Colon (tissue), 2 donors: ENCODE data around the gene PCYOX1L.
"Not testable (repeated sequence)": the region's sequence is repeated elsewhere in the genome, so short reads cannot be mapped to it uniquely, and the experiment has no call there.

Experiments
- FAIRE-seq: peaks from 2 replicates; lab custom pipeline; 2012; peaks lifted over from hg19 to GRCh38; lab: Jason Lieb, UNC
- donor health status: control.
- donor health status: control.

Gene PCYOX1L

DNA sequence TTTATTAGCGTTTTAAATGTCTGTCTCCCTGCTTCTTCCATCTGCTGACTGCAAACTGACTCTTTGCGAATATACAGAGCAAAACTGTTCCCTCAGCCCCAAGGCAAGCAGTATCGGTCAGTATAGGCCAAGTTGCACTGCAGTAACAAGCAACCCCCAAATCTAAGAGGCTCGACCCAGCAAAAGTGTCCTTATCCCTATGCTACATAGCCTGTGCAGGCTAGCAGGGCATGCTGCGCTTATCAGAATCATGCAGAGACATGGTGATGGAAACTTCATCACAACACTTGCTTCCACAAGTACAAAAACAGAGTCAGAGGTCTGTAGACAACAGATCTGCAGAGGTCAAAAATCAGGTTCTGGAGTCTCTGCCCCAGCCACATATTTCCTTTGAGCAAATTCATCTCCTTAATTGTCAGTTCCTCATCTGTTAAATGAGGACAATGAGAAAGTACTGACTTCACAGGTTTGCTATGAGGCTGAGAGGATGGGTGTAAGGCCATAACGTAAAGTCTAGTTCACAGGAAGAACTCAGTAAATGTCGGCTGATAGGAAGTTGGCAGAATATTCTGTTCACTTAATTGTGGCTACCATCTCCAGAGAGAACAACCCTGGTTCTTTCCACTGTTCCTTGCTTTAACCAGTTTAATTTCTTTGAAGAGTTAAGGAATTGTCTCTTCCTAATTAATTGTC lies 30.8 kb downstream of the PCYOX1L start:
- no peak for FAIRE-seq

DNA sequence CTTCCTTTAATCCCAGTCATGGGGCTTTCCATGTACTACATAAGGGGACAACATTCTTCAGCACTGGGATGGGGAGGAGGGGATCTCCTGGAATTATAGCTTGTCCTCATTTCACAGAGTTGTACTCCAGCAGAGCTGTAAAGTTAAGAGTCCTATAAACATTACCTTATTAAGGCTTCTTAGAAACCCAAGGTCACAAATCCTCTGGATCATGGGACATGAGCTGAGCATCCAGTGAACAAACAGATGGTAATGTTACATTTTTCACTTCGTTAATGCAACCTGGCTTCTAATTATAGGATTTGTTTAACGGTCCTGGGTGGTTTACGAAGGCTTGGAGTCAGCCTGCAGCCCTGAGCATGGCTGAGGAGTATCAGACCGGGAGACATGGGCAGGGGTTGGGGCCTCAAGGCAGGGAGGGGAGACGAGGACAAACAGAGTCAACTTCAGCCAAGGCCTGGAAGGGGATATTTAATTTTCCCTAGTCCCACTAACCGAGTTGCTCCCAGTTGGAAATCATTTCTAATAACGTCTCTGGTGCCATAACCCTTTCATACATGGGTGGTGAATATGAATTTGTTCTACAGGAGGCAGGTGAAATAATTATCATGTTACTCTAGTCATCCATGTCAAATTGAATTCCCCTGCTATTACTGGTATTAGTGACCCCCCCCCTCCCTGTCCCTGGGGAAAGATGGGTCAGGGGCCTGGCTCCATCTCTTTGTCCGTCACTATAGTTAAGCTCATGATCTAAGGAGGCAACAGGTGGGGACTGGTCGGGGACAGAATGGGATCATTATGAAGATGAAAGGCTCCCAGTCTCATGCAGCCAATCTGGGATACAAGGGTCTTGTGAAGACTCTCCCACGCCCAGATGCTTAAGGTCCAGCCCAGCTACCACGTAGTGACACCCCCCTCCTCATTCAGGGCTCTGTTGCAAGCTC lies 32.0 kb downstream of the PCYOX1L start:
- FAIRE-seq, result no peak

DNA sequence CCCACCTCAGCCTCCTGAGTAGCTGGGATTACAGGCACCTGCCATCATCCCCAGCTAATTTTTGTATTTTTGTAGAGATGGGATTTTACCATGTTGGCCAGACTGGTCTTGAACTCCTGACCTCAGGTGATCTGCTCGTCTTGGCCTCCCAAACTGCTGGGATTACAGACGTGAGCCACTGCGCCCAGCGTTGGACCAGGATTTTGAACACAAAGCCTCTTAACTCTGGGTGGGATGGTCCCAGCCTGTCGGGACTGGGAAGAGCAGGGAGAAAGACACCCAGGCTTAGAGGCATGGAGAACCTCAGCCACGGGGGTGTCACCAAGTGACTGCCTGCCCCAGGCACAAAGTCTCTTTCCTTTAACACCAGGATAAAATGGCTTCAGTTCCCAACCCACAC lies 33.2 kb downstream of the PCYOX1L start:
- not testable (repeated sequence) for FAIRE-seq

GRCh38 chr5:149391524-149391923 lies 33.7 kb downstream of the PCYOX1L start:
- no peak for FAIRE-seq

- no peak for FAIRE-seq
Observed at GRCh38 chr5:149392718-149393117, 34.9 kb downstream of the PCYOX1L start.

DNA sequence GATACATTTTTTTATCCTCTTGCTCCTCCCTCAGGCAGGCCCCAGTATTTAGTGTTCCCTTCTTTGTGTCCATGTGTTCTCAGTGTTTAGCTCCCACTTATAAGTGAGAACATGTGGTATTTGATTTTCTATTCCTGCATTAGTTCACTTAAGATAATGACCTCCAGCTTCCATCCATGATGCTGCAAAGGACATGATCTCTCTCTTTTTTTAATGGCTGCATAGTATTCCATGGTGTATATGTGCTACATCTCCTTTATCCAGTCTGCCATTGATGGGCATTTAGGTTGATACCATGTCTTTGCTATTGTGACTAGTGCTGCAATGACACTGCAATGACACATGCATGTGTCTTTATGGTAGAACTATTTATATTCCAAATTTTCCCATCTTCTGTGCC lies 37.1 kb downstream of the PCYOX1L start:
- FAIRE-seq, result not testable (repeated sequence)

DNA sequence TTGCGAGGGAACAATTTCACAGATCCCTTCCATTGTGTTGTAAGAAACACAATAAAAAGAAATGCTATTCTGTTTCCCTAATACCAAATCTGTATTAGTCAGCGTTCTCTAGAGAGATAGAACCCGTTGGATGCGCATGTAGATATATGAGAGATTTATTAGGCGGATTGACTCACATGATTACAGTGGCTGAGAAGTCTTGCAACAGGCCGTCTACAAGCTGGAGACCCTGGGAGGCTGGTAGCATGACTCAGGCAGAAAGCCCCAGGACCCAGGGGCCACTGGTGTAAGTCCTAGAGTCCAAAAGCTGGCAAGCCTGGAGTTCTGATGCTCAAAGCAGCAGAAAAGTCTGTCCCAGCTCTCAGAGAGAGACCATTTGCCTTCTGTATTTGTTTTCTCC lies 39.7 kb downstream of the PCYOX1L start:
- FAIRE-seq, result no peak

- FAIRE-seq, result not testable (repeated sequence)
Observed at GRCh38 chr5:149398747-149399266, 41.0 kb downstream of the PCYOX1L start.

- no peak for FAIRE-seq
Observed at GRCh38 chr5:149399775-149400174, 41.9 kb downstream of the PCYOX1L start.

DNA sequence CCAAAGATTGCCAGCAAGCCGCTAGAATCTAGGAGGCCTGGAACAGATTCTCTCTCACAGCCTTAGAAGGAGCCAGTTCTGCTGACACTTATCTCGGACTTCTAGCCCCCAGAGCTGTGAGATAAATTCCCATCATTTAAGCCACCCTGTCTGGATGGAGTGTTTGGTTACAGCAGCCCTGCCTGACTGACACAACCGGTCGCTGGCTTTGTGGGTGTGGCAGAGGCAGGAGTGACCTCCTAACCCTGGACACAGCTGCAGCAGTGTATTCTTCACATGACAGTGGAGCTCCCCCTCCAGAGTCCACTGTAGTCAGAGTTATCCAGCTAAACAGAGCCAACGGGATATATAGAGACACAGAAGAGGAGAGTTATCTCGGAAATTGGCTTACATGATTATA lies 42.5 kb downstream of the PCYOX1L start:
- FAIRE-seq, result no peak

DNA sequence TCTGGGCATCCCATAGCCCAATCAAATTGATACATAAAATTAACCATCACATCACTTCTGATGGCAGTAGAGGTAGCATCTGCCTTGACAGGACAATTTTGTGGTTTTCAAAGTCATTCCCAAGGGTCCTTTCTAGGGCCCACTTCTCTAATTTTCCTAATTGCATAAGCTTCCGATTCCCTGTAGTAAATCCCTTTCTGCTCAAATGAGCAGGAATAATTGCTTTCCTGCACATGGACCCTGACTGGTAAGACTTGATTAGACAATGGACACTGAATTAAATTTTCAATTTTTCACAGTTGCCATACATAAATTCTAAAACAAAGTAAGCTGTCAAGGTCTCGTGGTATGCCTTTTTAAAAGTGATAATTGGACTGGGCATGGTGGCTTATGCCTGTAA lies 43.2 kb downstream of the PCYOX1L start:
- FAIRE-seq, result no peak

- no peak for FAIRE-seq
Observed at GRCh38 chr5:149402291-149402690, 44.4 kb downstream of the PCYOX1L start.

DNA sequence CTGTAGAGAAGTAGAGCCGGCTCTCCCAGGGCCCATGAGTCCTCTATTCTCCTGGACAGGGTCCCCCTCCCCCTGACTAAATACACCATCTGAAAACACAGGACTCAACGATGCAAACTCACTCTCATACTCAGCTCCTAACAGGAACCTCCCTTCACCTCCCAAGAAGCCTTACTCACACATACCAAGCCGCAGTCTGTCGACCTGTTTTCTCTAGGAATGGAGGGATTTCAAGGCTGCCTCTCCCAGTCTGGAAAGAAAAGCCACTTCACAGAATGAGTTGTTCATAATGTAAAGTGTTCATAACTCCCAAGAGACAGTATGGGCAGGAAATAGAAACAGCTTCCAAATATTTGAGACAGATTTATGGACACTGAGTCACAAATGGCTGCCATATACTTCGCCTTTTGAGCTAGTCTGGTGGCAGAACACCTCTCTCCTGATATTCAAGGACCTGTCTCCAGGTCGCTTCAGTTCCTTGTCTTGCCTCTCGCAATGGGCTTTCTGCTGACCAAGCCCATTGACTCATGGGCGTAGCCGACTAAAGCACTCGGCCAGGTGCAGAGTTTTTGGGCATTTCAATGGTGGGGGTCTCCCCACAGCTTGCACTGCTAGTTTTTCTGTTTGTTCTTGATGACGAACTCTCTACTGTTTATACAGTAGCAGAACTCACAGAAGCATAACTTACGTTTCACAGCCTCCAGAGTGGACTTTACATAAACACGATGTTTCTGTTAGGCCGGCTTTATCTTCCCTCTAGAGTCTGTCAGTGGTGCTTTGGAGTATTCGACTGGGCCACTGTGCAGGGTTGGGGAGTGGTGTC lies 46.3 kb downstream of the PCYOX1L start:
- FAIRE-seq, result no peak

DNA sequence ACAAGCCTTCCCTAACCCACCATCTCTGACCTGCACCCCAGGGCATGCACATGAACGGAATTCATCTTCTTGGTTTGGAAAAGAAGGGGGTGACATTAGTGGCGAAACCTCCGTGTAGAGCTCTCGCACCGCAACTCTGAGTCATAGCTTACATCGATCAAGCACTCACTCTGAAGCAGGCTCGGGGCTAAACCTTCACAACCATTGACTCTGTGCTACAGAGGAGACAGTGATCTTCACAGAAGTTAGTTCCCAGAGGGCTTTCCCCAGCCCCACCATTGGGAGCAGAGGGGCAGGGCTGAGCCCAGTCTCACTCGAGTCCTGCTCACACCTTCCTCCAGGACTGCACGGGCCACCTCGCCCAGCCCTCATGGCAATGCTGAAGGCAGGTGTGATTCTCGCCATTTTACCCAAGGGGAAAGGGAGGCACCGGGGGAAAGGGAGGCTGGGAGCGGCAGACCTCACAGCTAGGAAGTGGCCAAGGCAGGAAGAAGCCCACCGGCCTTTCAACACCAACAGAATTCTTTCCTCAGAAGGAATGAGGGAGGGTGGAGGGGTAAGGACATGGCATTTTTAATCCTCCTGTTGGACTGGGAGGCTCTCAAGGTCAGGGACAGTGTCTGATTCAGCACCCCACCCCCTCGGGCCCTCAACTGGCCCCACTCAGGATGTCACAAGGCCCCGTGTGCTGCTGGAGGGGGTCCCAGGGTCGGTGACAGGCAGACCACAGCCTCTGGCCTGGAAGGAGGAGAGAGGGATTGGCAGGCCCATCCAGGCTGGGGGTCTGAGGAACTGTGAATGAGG lies 47.1 kb downstream of the PCYOX1L start:
- FAIRE-seq, result no peak

- FAIRE-seq, result no peak
Observed at GRCh38 chr5:149405550-149406202, 47.8 kb downstream of the PCYOX1L start.

DNA sequence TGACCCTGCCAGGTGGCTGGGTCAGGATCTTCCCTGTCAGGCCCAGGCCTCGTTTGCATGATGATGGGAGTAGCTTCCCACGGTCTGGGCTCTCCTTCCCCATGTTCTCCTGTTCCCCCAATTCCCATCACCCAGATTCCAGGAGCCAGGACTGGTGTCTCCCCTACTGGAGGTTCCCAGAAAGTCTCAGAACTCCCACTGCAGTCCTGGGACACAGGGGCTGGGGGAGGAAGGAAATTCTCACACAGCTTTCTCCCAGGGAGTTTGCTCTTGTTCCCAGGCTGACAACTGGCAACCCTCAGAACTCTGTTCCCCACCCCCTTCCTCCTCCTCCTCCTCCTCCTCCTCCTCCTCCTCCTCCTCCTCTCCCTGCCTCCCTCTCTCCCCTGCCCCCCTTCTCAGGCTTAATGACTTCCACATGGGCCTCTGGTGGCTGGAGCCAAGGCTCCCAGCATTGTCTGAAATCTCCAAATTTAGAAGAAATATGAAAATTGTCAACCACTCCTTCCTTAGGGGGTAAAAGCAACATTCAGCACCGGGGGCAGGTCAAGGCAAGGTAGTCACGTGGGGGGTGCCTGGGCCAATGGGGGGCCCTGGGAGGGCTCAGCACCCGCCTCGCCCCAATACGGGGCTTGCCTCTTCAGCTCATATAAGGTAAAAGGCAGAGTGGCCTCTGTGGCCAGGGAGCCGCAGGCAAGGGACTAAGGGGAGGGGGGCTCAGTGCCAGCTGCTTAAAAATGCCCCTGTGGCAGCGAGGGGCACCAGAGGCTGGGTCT lies 48.5 kb downstream of the PCYOX1L start:
- FAIRE-seq, result no peak

DNA sequence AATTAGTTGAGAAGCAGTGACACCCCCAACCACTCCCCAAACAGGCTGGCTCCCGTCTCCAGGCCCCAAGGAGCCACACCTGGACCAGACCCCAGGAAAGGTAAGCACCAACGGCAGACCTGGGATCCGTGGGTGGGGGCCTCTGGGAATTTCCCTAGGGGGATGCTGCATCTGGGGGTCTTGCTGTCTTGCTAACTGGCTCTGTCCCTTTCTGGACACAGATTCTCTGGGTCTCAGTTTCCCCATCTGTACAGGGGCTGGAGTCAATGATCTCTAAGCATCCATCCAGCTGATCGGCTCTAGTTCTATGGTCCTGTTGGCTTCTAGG lies 49.1 kb downstream of the PCYOX1L start:
- FAIRE-seq, result no peak

- no peak for FAIRE-seq
Observed at GRCh38 chr5:149407323-149408251, 49.7 kb downstream of the PCYOX1L start.
